Astrocyte (in vitro differentiated cells and primary cell): ENCODE data around the gene PTPRN2. TPM values are rescaled to one million over a fixed set of nuclear protein-coding genes. Genes with fewer than 3 reads are reported as not detected.

Source experiments
- DNase-seq: peaks from one replicate; pipeline ENCODE4 v3.0.0-alpha.2; 2010; ENCODE audit warnings: low read depth
- FAIRE-seq: peaks from 2 replicates; lab custom pipeline; 2011; peaks lifted over from hg19 to GRCh38; lab: Jason Lieb, UNC
- H2AFZ ChIP-seq: 2 replicates; pipeline ENCODE4 v1.6.0; 2012; ENCODE audit warnings: low read depth, low read length, inconsistent platforms
- H3K27ac ChIP-seq: 2 replicates; pipeline ENCODE4 v1.5.1; 2011; ENCODE audit warnings: low read depth, low read length, inconsistent platforms
- H3K27me3 ChIP-seq: 2 replicates; pipeline ENCODE4 v1.6.0; 2011; ENCODE audit warnings: low read length, inconsistent platforms; ENCODE audit not compliant: insufficient read depth
- H3K36me3 ChIP-seq: 2 replicates; pipeline ENCODE4 v1.5.1; 2011; ENCODE audit warnings: low read length, inconsistent platforms; ENCODE audit not compliant: insufficient read depth
- H3K4me1 ChIP-seq: 2 replicates; pipeline ENCODE4 v1.5.1; 2011; ENCODE audit warnings: low read length, inconsistent platforms; ENCODE audit not compliant: insufficient read depth
- H3K4me2 ChIP-seq: 2 replicates; pipeline ENCODE4 v1.6.0; 2012; ENCODE audit warnings: low read length, inconsistent platforms
- H3K4me3 ChIP-seq: 2 replicates; pipeline ENCODE4 v1.5.1; 2011; ENCODE audit warnings: low read depth, mild to moderate bottlenecking, low read length, inconsistent platforms; ENCODE audit not compliant: insufficient read depth
- H3K79me2 ChIP-seq: 2 replicates; pipeline ENCODE4 v1.6.0; 2012; ENCODE audit warnings: mild to moderate bottlenecking, low read length, inconsistent platforms; ENCODE audit not compliant: insufficient read depth
- H3K9ac ChIP-seq: 2 replicates; pipeline ENCODE4 v1.6.0; 2012; ENCODE audit warnings: mild to moderate bottlenecking, low read length, inconsistent platforms
- H3K9me3 ChIP-seq: 2 replicates; pipeline ENCODE4 v1.5.1; 2012; ENCODE audit warnings: low read depth, mild to moderate bottlenecking, low read length, inconsistent platforms; ENCODE audit not compliant: insufficient read depth
- H4K20me1 ChIP-seq: 2 replicates; pipeline ENCODE4 v1.6.0; 2012; ENCODE audit warnings: low read length, inconsistent platforms; ENCODE audit not compliant: insufficient read depth
- H3K27ac Mint-ChIP-seq: one replicate; pipeline ENCODE4 v1.8.0; 2021; ENCODE audit warnings: mild to moderate bottlenecking, mixed read lengths; ENCODE audit not compliant: unreplicated experiment
- H3K27me3 Mint-ChIP-seq: one replicate; pipeline ENCODE4 v1.8.0; 2021; ENCODE audit warnings: low read depth, mixed read lengths; ENCODE audit not compliant: unreplicated experiment
- H3K36me3 Mint-ChIP-seq: one replicate; pipeline ENCODE4 v1.8.0; 2021; ENCODE audit warnings: low read depth, mixed read lengths; ENCODE audit not compliant: unreplicated experiment
- H3K4me1 Mint-ChIP-seq: one replicate; pipeline ENCODE4 v1.8.0; 2021; ENCODE audit warnings: low read depth, mixed read lengths; ENCODE audit not compliant: unreplicated experiment
- H3K4me3 Mint-ChIP-seq: one replicate; pipeline ENCODE4 v1.8.0; 2021; ENCODE audit warnings: mild to moderate bottlenecking, moderate library complexity, mixed read lengths; ENCODE audit not compliant: unreplicated experiment
- H3K9me3 Mint-ChIP-seq: one replicate; pipeline ENCODE4 v1.8.0; 2021; ENCODE audit warnings: mild to moderate bottlenecking, mixed read lengths; ENCODE audit not compliant: unreplicated experiment
- CTCF ChIP-seq: IDR thresholded peaks from 2 replicates; pipeline ENCODE4 v1.5.1; 2011; ENCODE audit warnings: low read depth, mild to moderate bottlenecking, inconsistent platforms, low read length, moderate library complexity; ENCODE audit not compliant: insufficient read depth
- EZH2 ChIP-seq: IDR thresholded peaks from 2 replicates; pipeline ENCODE4 v1.6.1; 2012; ENCODE audit warnings: mild to moderate bottlenecking, low read length, inconsistent platforms; ENCODE audit not compliant: insufficient read depth
- total RNA-seq: library from RNA; stranded (reverse); gene quantifications from 2 replicates; pipeline ENCODE4 v1.2.1, GENCODE V29; 2021

PTPRN2 gene
- total RNA-seq, 1 donor from 2014 or later: 0.09 TPM

- TF ChIP-seq EZH2: no peak
- Mint-ChIP-seq H3K4me3 (no peak overlapping the region), H3K4me1 (no peaks in the 10 kb centered on the region), H3K9me3 (peaks cover 35% of the 10 kb centered on the region), H3K36me3 (no peaks in the 10 kb centered on the region), H3K27me3 (no peaks in the 10 kb centered on the region), H3K27ac (no peak overlapping the region)
- no peak overlapping the region for H3K4me3 ChIP-seq
- no peaks in the 10 kb centered on the region for H3K27me3 ChIP-seq
- no peaks in the 10 kb centered on the region for H3K36me3 ChIP-seq
- FAIRE-seq: no peak
- no peak overlapping the region for H3K27ac ChIP-seq
- no peaks in the 10 kb centered on the region for H3K79me2 ChIP-seq
- no peaks in the 10 kb centered on the region for H4K20me1 ChIP-seq
- H3K4me1 ChIP-seq: no peaks in the 10 kb centered on the region
- H3K9me3 ChIP-seq: peaks cover 8% of the 10 kb centered on the region
- DNase-seq: no peak
- H3K9ac ChIP-seq: no peak overlapping the region
- H3K4me2 ChIP-seq: no peak overlapping the region
- H2AFZ ChIP-seq: no peak overlapping the region
Observed at GRCh38 chr7:158361326-158361946, 226.2 kb downstream of the PTPRN2 start.

GRCh38 chr7:158358926-158359645 is 228.5 kb downstream of the PTPRN2 start:
- Mint-ChIP-seq H3K4me3 (no peak overlapping the region), H3K27ac (no peak overlapping the region), H3K36me3 (no peaks in the 10 kb centered on the region), H3K9me3 (peaks cover 26% of the 10 kb centered on the region), H3K27me3 (no peaks in the 10 kb centered on the region), H3K4me1 (no peaks in the 10 kb centered on the region)
- no peak for DNase-seq
- Histone ChIP-seq H3K79me2 (no peaks in the 10 kb centered on the region), H3K4me2 (no peak overlapping the region), H3K4me3 (no peak overlapping the region), H3K36me3 (no peaks in the 10 kb centered on the region), H3K4me1 (no peaks in the 10 kb centered on the region), H3K27me3 (no peaks in the 10 kb centered on the region), H3K9ac (no peak overlapping the region), H3K27ac (no peak overlapping the region), H3K9me3 (peaks cover 3% of the 10 kb centered on the region), H2AFZ (no peak overlapping the region), H4K20me1 (no peaks in the 10 kb centered on the region)
- no peak for FAIRE-seq
- TF ChIP-seq CTCF: no peak
- no peak for TF ChIP-seq EZH2

GRCh38 chr7:158357898-158358821 is 229.5 kb downstream of the PTPRN2 start:
- no peaks in the 10 kb centered on the region for H3K4me1 Mint-ChIP-seq
- peaks cover 26% of the 10 kb centered on the region for H3K9me3 Mint-ChIP-seq
- FAIRE-seq (no peak), DNase-seq (no peak)
- no peak overlapping the region for H3K27ac Mint-ChIP-seq
- no peak overlapping the region for H3K9ac ChIP-seq
- no peak overlapping the region for H3K4me3 ChIP-seq
- H3K79me2 ChIP-seq: no peaks in the 10 kb centered on the region
- H2AFZ ChIP-seq: no peak overlapping the region
- no peak for TF ChIP-seq EZH2
- no peak for TF ChIP-seq CTCF
- no peak overlapping the region for H3K4me2 ChIP-seq
- H3K27ac ChIP-seq: no peak overlapping the region
- H3K9me3 ChIP-seq: peaks cover 3% of the 10 kb centered on the region
- no peaks in the 10 kb centered on the region for H3K27me3 ChIP-seq
- no peak overlapping the region for H3K4me3 Mint-ChIP-seq
- H3K4me1 ChIP-seq: no peaks in the 10 kb centered on the region
- no peaks in the 10 kb centered on the region for H3K36me3 Mint-ChIP-seq
- H3K36me3 ChIP-seq: no peaks in the 10 kb centered on the region
- H4K20me1 ChIP-seq: no peaks in the 10 kb centered on the region
- H3K27me3 Mint-ChIP-seq: no peaks in the 10 kb centered on the region
